Urinary bladder (tissue), 4 donors: ENCODE results near the gene TTC31. TPM values are rescaled to one million over a fixed set of nuclear protein-coding genes. Genes with fewer than 3 reads are reported as not detected.
"Not testable (repeated sequence)": the region's sequence is repeated elsewhere in the genome, so short reads cannot be mapped to it uniquely, and the experiment has no call there.

ENCODE experiments used
- DNase-seq: peaks from one replicate; pipeline ENCODE4 v3.0.0-alpha.2; 2015; ENCODE audit errors: extremely low spot score
- H3K27ac ChIP-seq: one replicate; pipeline ENCODE4 v1.5.1; 2013; ENCODE audit warnings: low read depth, mild to moderate bottlenecking, moderate library complexity
- H3K36me3 ChIP-seq: one replicate; pipeline ENCODE4 v1.6.1; 2013; ENCODE audit warnings: mild to moderate bottlenecking, moderate library complexity; ENCODE audit not compliant: insufficient read depth
- H3K4me1 ChIP-seq: one replicate; pipeline ENCODE4 v1.6.1; 2013; ENCODE audit warnings: mild to moderate bottlenecking, moderate library complexity; ENCODE audit not compliant: insufficient read depth
- H3K4me3 ChIP-seq: one replicate; pipeline ENCODE4 v1.5.1; 2013; ENCODE audit warnings: low read depth, low read length
- WGBS: extraction: QIAGEN DNeasy Blood & Tissue Kit; methylation state at CpG from one replicate; pipeline ENCODE4 v1.1.7; 2013; 5-methylcytosine and 5-hydroxymethylcytosine counted together
- polyA plus RNA-seq: library from polyadenylated mRNA; stranded (reverse); fragments of 200-250 nt; gene quantifications from one replicate; pipeline ENCODE4 v1.2.3, GENCODE V29; 2013
- total RNA-seq: library from RNA; depleted of rRNA; stranded (reverse); fragments of >200 nt; gene quantifications from one replicate; pipeline ENCODE4 v1.2.3, GENCODE V29; 2014
- donor health status: healthy with polysubstance abuse.
- donor health status: healthy.

The TTC31 gene
- total and polyA plus RNA-seq, 2 donors: 10.8 to 20.9 TPM

DNA sequence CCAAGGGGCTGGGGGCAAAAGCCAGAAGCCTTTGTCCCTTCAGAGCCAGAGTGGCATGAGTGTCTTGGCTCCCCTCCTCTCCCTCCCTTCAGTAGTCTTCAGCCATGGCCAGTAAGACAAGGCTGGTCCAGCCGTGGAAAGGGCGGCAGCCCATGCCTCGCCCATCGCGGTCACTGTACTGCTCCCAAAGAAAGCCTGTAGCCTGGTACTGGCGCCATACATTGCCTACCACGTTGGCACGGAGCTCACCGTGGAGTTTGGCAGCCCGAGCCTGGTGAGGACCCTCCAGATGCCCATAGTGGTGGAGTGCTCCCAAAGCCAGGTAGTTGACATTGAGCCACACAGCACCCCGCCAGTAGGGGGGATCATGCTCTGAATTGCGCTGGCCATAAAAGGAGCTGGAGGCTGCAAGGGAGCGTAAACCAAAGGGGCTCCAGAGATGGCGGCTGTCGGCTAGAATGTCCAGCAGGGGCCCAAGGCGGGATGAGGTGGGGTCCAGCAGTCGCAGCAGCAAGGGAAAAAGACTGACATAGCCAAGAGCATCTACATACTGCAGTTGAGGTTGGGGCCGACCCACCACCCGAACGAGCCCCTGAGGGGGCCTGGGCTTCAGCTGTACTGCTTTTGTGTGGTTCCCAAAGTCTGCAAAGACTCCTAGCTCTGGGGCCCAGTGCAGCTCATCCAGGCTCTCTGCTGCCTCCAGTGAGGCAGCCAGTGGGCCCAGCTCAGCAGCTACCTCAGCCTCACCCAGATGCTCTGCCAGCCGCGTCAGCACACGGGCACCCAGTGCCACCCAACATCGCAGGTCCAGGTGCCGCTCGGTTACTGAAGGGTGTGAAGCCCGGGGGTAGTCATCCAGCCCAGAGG lies 21.5 kb upstream of the TTC31 start:
- no peaks in the 10 kb centered on the region for H3K36me3 ChIP-seq
- H3K4me1 ChIP-seq: no peaks in the 10 kb centered on the region
- H3K4me3 ChIP-seq: no peak overlapping the region
- H3K27ac ChIP-seq: no peak overlapping the region
- no peak for DNase-seq
- WGBS: 89% methylated on average over 27 of the region's 27 CpGs

DNA sequence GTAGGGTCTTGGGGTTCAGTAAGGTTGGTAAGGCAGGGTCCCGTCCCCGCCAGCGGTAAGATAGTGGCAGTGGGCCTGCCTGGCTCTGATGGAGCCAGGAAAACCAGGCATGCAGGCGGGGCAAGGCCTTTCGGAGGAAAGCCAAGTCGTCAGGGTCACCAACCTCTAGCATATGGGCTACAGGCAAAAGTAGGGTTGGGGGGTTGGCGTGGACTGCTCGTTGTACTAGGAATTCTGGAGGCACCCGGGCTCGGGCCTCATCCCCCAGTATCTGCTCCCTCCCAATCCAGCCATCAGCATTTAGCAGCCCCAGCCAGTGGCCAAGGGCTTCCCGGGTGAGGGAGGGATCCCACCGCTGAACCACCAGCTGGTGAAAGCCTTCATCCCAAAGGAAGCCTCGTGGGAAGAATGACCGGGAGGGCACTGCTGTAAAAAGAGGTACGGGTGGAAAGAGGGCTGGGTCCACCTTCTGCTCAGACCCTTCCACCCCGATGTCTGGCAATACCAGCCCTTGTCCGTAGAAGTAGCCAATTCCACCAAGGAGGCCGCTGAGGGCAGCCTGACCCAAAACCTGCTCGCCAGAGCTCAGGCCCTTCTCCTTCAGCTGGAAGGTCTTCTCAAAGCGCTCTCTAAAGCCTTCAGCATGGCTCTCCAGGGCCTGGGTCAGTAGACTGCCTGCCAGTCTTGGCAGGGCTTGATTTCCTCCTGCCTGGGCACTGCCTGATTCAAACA lies 20.7 kb upstream of the TTC31 start:
- WGBS: 86% methylated on average over 20 of the region's 20 CpGs
- H3K36me3 ChIP-seq: no peaks in the 10 kb centered on the region
- no peaks in the 10 kb centered on the region for H3K4me1 ChIP-seq
- no peak overlapping the region for H3K27ac ChIP-seq
- no peak for DNase-seq
- H3K4me3 ChIP-seq: no peak overlapping the region

DNA sequence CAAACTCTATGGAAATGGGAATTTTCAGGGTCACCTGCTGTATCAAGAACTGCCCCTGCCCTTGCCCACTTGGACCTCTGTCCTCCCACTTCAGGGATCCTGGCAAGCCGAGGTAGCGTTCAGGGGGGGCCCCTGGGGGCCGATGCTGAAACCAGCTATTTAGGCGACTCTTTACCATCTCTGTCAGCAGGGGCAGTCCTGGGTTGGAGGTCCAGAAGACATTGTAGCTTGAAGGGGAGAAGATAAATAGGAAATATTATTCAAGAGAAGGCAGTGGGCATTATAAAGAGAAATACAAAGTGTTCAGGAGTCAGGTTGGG lies 20.1 kb upstream of the TTC31 start:
- Histone ChIP-seq H3K4me3 (no peak overlapping the region), H3K4me1 (no peaks in the 10 kb centered on the region), H3K36me3 (no peaks in the 10 kb centered on the region), H3K27ac (no peak overlapping the region)
- WGBS: 88% methylated on average over 4 of the region's 4 CpGs
- no peak for DNase-seq

DNA sequence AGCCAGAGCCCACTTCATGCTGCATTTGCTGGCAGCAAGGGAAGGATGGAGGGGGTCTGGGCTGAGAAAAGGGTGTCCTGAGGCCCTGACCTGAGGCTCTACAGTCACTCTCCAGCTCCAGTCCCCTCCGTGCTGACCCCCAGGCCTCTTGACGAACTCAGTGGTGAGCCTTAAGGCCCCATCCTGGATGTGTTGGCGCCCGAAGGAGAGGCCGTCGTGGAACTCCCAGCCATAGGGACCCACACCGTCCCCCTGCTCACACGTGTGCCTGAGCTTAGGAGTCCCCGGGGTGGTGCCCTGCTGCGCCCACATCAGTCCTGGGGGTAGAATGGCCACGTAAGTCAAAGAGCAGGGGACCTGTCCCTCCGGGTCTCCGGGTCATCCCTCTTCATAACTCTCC lies 18.5 kb upstream of the TTC31 start:
- WGBS: 6% methylated on average over 13 of the region's 13 CpGs
- no peak for DNase-seq
- Histone ChIP-seq H3K27ac (no peak overlapping the region), H3K36me3 (no peaks in the 10 kb centered on the region), H3K4me1 (no peaks in the 10 kb centered on the region), H3K4me3 (peak overlapping the region; percentile 68)

GRCh38 chr2:74470742-74471141 lies 12.1 kb upstream of the TTC31 start:
- not testable (repeated sequence) for H3K4me3 ChIP-seq, H3K4me1 ChIP-seq, DNase-seq, H3K27ac ChIP-seq, H3K36me3 ChIP-seq
- 95% methylated on average over 12 of the region's 12 CpGs for WGBS

GRCh38 chr2:74471332-74472065 lies 11.4 kb upstream of the TTC31 start:
- peak overlapping the region; percentile 45 for H3K4me3 ChIP-seq

GRCh38 chr2:74472086-74472944 lies 10.6 kb upstream of the TTC31 start, which contains the start of gene MRPL53:
Gene MRPL53, minus strand, starts transcription at chr2:74472680. Its CDS starts 20 bp downstream, at chr2:74472660.
- peak; percentile 93 for DNase-seq
- H3K36me3 ChIP-seq: peaks cover 2% of the 10 kb centered on the region
- peak within 1 kb of the TSS; percentile 45 for H3K4me3 ChIP-seq
- under 1% methylated on average over 66 of the region's 66 CpGs for WGBS
- H3K4me1 ChIP-seq: peaks cover 2% of the 10 kb centered on the region
- H3K27ac ChIP-seq: peak within 1 kb of the TSS; percentile 77

More at GRCh38 chr2:74471332-74472065, 11.4 kb upstream of the TTC31 start:
- peaks cover 2% of the 10 kb centered on the region for H3K36me3 ChIP-seq
- peak overlapping the region; percentile 77 for H3K27ac ChIP-seq
- 59% methylated on average over 16 of the region's 16 CpGs for WGBS
- DNase-seq: no peak
- H3K4me1 ChIP-seq: peaks cover 2% of the 10 kb centered on the region

DNA sequence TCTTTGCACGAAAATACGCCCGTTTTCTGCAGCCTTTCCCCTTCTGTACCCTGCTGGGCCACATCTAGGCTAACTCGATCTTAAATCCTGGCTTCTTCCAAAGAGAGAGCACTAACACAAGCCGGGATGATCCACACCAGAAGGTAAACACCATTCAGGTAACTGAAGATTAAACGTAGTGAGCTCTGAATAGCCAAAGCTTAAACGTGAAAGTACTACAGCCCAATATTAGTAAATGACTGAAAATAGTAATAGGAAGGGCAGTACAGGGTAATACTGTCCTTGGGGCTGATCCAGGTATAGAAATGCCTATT lies 10.0 kb upstream of the TTC31 start:
- WGBS: 12% methylated on average over 7 of the region's 7 CpGs
- H3K27ac ChIP-seq: peak overlapping the region; percentile 59
- DNase-seq: no peak
- peak overlapping the region; percentile 45 for H3K4me3 ChIP-seq
- H3K4me1 ChIP-seq: peaks cover 2% of the 10 kb centered on the region
- H3K36me3 ChIP-seq: peaks cover 2% of the 10 kb centered on the region

GRCh38 chr2:74474481-74474880 lies 8.4 kb upstream of the TTC31 start:
- no peak overlapping the region for H3K4me3 ChIP-seq
- H3K36me3 ChIP-seq: peaks cover 2% of the 10 kb centered on the region
- H3K4me1 ChIP-seq: peaks cover 2% of the 10 kb centered on the region
- WGBS: 94% methylated on average over 6 of the region's 6 CpGs
- no peak overlapping the region for H3K27ac ChIP-seq
- DNase-seq: no peak

DNA sequence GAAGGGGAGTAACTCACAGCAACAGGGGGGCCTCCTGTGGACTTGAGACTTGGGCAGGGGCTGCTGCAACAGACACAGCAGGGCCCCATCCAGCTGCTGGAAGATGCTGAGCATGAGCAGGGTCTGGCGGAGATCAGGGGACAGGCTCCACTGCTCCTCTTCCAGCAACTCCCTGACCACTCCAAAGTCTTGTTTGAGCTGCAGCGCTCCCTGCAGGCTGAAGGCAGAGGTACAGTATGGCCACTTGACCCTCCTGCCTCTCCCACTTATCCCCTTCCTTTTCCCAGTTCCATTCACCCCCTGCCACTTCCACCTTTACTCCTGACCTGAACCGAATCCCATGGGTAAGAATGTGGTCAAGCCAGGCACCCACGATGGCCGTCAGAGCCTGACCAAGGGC lies 8.0 kb upstream of the TTC31 start:
- DNase-seq: no peak
- Histone ChIP-seq H3K4me3 (no peak overlapping the region), H3K4me1 (peaks cover 2% of the 10 kb centered on the region), H3K36me3 (peaks cover 2% of the 10 kb centered on the region), H3K27ac (no peak overlapping the region)
- 86% methylated on average over 5 of the region's 5 CpGs for WGBS

DNA sequence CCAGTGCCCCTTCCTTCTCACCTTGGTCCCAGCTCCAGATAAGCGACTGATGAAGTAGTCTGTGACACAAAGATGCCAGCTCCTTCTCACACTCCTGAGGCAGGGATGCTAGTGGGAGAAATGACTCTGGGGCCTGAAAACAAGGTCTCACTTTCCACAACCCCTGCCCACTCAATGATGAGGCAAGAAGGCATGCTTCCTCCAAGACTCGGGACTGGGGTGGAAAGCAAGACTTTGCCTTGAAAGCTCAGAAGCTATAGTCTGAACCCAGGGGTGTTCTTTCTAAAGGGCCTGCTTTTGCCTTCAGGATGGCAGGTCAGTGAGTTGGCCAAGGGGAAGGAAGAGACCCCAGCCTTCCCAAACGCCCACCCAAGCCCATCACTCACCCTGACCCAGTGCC lies 1.4 kb upstream of the TTC31 start:
- DNase-seq: no peak
- WGBS: 58% methylated on average over 3 of the region's 3 CpGs
- no peaks in the 10 kb centered on the region for H3K36me3 ChIP-seq
- H3K4me3 ChIP-seq: peak overlapping the region; percentile 76
- H3K27ac ChIP-seq: no peak overlapping the region
- peaks cover 6% of the 10 kb centered on the region for H3K4me1 ChIP-seq

- 1% methylated on average over 80 of the region's 80 CpGs for WGBS
- H3K36me3 ChIP-seq: no peaks in the 10 kb centered on the region
- peak overlapping the region; percentile 76 for H3K4me3 ChIP-seq
- no peak for DNase-seq
- H3K4me1 ChIP-seq: peaks cover 6% of the 10 kb centered on the region
- H3K27ac ChIP-seq: peak overlapping the region; percentile 83
Measured at GRCh38 chr2:74481961-74482800, 700 bp upstream of the TTC31 start.
